Daoy (cell line): ENCODE data around the gene CAMK2A. TPM values are rescaled to one million over a fixed set of nuclear protein-coding genes. Genes with fewer than 3 reads are reported as not detected.
"Not testable (repeated sequence)": the region's sequence is repeated elsewhere in the genome, so short reads cannot be mapped to it uniquely, and the experiment has no call there.

Experiments used
- DNase-seq: peaks from one replicate; pipeline ENCODE4 v3.0.0-alpha.2; 2015; ENCODE audit warnings: low read depth
- total RNA-seq: library from RNA; depleted of rRNA; stranded (reverse); fragments of >200 nt; shearing (Covaris generic); gene quantifications from 2 replicates; pipeline ENCODE4 v1.2.3, GENCODE V29; 2014

The CAMK2A gene
- total RNA-seq, 1 experiment from 2014 or later = 0.23 TPM

DNA sequence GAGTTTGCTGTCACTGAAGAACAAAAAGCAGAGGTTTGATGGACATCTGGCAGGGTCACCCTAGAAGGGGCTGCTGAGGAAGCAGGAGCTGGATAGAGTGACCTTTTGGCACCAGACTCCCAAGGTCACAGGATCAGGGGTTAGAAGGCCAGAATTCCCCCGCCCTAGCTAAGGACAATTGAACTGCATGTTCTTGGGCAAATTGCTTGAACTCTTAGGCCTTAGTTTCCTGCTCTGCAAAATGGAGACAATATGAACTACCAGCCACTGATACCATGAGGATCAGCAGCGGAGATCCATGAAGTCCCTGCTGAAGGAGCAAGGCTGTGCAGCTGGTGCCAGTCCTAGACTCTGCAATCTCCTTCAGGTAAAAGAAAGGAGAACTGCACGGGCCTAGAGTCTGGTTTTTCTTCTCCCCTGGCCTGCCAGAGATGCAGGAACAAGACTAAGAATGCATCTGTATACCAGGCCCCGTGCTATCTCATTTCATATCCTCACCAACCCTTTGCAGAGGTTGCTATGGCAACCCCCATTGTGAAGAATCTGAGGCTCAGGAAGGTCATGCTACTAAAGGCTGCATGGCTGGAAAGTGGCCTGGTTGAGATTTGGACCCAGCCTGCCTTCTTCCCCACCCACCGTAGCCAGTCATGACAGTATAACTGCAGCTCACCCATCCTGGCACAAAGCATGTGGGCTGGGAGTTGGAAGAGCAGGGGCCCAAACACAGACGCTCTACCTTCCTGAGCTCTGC, 33.7 kb downstream of the CAMK2A start:
- no peak for DNase-seq

DNA sequence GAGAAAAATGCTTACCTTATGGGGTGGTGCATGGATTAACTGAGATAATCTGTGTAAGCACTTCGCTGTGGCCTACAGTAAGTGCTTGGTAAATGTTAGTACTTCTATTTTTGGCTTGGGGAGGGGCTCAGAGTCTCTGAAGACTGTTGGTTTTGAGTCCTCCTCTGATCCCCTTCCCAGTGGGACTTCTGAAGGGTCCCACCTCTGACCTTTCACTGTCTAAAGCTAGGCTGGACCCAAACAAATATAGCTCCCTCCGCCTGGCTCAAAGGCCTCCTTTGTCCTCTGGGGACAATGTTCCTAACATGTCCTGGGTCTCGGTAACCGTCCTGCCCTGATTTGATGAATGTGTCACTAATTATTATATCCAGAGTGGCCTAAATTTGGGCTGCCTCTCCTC, 34.8 kb downstream of the CAMK2A start:
- no peak for DNase-seq

DNA sequence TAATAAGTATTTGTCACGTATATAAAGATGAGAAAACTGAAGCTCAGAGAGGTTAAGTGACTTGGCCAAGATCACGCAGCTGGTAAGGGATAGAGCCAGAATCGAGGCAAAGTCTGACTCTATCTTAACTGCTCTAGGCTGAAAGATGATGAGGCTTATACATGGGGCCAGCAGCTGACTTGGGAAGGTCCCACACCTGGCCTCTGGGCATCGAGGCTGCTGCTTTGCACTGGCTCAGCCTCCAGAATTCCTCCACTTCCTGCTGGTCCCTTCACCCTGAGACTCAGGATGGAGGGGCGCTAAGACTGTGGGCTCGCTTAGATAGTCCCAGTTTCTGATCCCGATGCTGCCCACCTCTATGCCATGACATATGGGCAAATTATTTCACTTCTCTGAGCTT, 35.2 kb downstream of the CAMK2A start:
- DNase-seq = no peak

DNA sequence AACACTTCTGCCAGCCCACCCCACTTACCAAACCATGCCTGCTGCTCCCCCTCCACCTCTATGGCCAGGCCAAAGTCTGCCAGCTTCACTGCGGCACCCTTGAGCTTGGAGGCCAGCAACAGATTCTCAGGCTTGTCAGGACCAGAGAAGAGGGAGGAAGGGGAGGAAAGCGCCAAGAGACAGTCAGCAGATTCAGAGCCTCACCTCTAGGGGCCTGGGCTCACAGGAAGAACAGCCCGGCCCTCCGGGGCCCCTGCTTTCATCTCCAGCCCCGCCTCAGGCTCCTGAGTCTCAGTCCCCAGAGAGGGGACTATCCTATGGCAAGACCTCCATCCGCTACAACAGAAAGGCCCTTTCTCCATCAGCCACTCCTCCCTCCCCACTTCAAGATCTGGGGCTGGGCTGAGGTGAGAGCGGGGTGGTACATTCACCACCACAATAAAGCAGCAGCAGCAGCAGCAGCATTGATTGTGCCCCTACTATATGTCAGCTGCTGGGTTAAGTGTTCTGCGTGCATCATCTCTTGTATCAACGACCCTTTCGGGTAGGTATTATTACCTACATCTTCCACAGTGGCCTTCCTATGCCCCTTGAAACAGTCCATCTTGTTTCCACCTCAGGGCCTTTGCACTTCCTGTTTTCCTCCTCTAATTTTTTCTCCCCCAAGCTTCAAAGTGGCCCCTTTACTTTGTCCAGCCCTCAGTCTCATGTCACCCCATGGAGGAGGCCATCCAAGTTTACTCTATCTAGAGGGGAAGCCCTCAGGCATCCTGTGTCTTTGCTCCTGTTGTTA, 36.0 kb downstream of the CAMK2A start:
- DNase-seq = no peak

DNA sequence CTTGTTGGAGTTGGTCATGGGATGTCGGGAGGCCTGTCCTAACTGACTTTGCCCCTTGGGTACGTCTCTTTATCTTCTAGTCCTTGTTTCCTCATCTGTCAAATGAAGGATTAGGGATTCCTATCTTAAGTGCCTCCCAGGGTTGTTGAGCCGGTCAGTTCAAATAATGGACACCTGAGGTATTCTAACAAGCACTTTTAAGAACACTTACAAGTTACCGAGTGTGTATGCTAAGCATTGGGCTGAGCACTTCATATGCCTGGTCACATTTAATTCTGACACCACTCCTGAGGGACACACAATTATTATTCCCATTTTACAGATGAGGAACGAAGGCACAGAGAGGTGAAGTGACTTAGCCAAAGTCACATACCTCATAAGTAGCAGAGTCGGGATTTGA, 37.1 kb downstream of the CAMK2A start:
- DNase-seq = no peak

DNA sequence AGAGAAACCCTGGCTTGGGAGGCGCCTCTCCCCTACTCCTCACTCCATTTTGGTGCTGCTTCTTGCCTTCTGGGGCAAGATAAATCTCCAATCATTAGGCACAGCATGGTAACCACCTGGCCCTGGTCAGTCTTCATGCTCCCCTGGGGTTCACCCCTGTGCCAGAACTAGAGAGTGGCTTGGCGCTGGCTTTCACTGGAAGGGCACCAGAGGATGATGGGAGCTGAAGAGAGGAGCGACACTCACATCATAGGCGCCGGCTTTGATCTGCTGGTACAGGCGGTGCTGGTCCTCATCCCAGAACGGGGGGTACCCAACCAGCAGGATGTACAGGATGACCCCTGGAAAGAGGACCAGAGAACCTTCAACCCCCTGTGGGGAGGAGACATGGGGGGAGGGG, 38.1 kb downstream of the CAMK2A start:
- no peak for DNase-seq

DNA sequence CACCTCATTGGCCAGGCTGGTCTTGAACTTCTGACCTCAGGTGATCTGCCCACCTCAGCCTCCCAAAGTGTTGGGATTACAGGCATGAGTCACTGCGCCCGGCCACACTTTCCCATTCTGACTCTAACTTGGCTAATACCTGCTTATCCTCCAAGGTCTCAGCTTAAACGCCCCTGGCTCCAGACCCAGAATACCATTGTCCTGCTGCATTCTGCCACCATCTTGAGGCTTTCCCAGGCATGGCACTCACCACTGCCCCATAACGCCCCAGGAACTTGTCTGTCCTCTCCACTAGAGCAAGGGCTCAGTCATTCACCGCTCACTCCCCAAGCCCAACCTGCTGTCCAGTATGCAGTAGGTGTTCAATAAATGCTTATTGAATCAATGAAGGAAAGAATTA, 39.8 kb downstream of the CAMK2A start:
- no peak for DNase-seq

DNA sequence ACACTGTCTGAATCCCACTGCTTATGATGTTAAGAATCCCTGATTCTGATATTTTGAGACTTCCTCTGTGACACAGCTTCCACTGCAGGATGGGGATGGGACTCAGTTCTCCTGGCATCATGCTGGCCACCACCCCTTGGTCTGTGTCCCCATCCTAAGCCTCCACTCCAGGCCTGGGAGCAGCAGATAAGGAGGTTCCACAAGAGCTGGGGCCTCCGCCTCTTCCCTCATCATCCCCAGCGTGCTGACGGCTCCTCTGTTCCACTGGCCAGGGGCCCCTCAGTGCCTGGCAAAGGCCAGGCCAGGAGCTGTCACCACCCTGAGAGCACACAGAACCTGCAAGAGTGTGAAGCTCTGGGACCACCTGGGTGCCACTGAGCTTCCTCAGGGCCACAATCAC, 40.6 kb downstream of the CAMK2A start:
- no peak for DNase-seq

DNA sequence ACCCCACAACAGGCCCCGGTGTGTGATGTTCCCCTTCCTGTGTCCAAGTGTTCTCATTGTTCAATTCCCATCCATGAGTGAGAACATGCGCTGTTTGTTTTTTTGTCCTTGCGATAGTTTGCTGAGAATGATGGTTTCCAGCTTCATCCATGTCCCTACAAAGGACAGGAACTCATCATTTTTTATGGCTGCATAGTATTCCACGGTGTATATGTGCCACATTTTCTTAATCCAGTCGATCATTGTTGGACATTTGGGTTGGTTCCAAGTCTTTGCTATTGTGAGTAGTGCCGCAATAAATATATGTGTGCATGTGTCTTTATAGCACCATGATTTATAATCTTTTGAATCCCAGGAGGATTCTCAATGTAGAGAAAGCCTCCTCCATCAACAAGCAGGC, 41.1 kb downstream of the CAMK2A start:
- not testable (repeated sequence) for DNase-seq

DNA sequence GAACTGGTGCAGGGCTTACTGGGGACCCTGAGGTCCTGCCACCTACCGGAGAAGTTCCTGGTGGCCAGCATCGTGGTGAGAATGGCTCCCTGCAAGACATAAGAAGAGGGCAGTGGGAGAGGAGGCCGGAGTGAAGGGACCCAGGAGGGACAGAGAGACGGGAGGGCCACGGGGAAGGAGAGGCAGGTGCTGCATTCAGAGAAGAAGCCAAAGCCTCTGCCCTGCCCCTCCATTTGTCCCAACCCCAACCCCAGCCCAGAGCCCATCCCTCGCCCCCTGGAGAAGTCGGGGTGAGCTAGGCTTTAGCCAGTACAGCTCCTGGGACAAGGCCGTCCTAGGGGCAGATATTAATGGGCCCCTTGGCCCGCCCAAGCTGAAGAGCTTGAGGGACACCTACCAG, 41.8 kb downstream of the CAMK2A start:
- DNase-seq = no peak

DNA sequence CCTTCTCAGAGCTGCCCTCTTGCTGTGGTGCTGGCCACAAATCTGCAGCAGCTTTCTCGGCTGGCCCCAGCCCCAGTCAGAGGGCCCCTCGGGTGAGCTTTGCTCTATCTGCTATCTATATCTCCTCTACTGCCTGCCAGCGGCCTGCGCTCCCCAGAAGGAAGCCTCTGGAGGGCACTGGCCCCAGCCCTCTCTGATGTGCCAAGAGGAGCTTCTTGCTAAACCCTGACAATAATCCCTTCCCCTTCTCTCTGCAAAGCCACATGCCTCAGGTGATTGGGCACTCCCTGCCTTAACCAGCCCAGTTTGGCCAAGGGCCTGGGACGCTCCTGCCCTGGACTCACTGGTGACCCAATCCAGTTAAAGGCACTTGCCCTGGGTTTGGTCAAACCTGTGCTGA, 42.7 kb downstream of the CAMK2A start:
- no peak for DNase-seq

DNA sequence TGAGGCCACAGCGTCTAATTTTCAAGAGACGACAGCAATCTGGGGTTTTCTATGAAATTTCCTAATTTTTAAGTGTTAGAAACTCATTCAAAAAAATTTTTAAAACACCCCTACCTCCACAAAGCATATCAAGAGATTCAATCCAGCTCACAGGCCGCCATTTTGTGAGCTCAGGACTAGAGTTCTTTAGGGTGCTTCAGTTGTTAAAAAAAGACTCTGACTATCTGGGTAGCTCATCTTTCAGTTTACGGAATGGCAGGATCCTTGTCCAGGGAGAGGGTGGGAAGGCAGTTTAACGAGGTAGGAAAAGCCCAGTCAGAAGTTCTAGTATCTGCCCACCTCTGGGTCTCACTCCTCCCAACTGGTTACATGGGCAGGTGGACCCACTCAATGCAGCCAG, 43.1 kb downstream of the CAMK2A start:
- no peak for DNase-seq

DNA sequence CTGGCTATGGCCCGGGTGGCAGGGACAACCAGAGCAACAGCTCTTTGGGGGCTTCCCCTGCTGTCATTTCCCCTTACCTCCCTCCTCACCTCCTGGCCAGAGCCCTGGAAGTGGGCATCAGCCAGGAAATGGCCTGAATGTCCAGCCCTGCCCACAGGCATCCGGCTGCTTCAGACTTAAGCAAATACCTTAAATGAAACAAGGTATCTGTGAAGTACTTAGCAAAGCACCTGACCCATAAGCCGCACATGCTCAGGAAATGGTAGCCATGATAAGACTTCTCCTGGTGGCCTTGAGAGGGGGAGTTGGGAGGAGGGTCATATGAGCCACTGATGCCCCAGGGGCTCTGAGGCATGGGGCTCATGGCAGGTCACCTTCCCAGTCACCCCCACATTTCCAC, 43.8 kb downstream of the CAMK2A start:
- no peak for DNase-seq

DNA sequence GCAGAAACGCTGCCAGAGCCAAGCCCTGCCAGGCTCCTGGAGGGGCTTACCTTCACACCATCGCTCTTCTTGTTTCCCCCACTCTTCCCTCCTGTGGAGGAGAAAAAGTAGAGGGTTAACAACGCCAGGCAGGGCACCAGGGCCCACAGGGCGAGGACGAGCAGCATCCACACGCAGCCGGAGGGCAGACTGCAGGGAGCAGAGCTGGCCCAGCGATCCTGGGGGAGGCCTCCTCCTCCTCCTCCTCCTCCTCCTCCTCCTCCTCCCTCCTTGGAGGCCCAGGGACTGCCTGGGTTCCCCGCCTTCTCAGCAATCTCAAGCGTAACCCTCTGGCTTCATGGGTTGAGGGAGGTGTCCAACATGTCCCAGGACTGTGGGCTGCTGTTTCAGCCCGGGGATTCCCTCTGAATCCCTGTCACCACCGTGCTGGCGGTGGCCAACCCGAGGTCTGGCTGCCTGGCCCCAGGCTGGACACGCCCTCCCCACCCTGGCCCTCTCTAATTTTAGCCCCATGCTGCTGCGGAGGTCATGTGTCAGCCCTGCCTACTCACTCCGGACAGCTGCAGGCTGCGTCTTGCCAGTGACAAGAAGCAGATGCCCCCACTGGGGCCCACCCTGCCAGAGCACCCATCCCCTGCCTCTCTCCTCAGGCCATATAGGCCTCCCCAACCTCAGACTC, 44.3 kb downstream of the CAMK2A start:
- DNase-seq = no peak

DNA sequence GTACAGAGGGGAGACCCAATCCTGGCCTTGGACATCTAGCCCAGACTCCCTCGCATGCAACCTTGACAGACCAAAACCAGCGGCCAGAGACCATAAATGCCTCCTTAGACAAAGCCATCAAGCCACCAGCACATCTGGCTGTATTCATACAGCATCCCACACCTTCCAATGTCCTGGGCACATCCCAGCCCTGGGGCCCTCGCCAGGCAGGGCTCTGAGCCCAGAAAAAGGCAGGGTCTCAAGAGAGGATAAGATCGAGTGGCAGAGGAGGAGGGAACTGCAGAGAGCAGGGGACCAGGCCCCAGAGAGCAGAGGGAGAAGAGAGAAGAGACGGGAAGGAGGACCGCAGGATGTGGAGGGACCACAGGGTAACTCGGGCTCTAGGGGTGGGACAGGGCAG, 45.4 kb downstream of the CAMK2A start:
- DNase-seq = no peak

DNA sequence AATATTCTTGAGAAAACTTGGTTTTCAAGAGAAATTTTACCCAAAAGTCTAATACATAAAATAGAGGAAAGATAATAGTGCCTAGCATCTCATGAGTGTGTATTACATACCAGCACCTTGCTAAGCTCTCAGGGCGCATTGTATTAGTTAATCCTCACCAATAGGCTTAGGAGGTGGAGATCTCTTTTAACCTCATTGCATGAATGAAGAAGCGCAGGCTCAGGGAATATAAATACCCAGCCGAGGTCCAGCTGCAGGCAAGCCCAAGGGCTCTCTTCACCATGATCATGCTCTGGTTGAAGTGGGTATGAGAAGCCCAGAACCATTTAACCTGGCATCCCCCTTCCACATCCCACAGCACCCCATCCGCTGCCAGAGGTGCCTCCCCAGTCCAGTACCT, 46.0 kb downstream of the CAMK2A start:
- no peak for DNase-seq

DNA sequence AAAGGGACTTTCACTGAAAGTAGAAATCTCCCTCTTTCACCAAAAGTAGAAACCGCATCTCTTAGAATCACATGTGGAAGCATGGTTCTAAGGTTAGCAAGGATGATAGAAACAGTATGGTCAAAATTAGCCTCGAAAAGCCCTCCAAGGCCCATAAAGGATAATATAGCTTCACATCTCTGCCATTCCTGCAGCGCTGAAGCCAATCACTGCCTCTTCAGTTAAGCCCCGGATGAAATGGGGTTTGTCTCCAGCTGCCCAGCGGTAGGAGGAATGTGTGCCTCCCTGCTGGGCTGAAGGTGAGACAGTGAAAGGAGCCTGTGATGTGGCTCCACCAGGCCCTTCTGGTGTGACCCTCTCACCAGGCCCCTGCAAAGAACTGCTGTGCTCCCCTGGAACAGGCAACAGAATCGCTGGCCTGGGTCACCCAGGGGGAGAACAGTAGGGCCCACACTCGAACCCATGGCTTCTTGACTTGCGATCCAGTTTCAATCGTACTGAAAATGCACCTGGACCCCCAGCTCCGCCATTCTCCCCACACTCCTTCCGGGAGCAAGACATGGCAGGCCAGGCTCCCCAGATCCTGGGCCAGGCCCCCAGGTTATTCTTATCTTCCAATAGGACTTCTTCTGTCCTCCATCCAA, 47.2 kb downstream of the CAMK2A start:
- DNase-seq = no peak

DNA sequence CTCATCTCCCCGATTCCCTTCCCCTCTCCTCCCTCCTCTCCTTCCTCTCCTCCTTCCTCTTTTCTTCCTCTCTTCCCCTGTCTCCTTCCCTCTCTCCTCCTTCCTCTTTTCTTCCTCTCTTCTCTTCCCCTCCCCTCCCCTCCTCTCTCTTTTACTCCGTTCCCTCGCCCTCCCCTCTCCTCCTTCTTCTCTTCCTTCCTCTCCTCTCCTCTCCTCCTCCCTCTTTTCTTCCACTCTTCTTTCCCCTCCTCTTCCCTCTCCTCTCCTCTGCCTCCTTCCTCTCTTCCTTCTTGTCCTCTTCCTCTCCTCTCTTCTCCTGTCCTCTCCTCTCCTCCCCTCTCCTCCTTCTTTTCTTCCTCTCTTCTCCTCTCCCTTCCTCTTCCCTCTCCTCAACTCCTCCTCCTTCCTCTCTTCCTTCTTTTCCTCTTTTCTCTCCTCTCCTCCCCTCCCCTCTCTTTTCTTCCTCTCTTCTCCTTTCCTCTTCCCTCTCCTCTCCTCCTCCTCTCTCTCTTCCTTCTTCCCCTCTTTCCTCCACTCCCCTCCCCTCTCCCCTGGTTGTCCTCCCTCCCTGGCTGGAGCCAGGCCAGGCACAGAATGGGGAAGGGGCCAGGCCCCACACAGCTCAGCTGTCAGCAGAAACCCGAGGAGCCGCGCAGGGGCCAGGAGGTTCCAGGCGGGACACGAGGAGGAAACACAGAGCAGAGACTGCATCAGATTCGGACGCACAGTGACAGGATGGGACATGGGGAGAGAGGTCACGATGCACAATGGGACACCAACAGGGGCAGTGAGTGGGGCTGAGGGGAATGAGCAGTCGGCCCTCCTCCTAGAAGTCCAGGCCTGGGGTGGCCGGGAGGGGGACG, 48.0 kb downstream of the CAMK2A start:
- no peak for DNase-seq

DNA sequence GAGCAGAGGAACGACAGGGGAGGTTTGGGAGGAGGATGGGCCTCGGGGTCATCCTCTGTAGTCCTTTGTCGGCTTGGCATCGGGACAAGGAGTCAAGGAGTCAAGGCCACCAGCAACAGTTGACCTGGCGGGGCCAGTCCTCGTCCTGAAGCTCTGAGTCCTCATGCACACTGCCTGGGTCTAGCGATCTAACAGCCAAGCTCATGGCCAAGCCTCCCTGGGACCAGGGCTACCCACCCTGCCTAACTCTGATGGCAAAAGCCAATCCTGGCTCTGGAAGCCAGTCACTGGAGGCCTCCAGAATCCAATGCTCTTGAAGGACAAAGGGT, 49.8 kb downstream of the CAMK2A start:
- no peak for DNase-seq

DNA sequence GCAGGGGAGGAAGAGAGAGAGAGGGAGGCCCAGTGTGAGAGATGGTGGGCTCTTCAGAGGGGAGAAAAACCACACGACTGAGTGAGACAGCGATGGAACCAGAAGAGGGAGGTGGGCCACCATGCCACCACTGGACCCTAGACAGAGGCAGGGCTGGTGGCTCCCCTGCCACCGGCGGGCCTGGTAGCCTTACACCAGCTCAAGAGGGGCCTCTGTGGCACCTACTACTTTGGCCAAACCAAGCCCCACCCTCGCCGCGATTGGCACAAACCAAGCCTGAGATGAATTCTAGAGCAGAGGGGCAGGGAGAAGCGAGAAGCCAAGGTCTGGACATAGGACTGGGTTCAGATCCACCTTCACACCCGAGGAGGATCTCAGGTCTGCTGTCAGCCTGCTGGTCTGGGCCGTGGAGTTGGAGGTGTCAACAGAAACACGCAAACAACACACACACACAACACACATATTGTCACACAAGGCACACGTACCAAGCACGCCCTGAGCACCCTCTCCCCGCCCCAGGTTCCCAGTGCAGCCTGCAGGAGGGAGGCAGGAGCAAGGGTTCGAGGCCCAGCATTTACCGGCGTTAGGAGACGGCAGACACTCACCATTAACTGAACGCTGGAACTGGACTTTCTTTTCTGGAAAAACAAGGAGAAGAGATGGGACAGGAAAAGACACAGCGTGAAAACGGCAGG, 50.3 kb downstream of the CAMK2A start:
- DNase-seq = no peak

DNA sequence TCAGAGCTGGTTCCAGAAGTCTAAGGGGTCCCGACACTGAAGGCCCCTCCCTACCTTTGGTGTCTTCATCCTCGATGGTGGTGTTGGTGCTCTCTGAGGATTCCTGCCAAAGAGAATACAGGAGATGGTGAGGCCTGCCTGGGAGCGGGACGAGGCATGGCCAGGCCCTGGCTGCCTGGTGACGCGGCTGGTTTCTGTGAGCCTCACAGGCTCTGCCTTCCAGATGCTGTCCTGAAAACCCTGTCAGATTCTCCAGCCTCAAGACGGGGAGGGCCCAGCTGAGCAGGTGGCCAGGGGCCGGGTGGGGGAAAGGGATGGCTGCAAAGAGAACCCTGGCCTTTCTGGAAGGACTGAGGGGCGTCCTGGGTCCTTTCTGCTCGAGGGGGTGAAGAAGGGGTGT, 50.9 kb downstream of the CAMK2A start:
- DNase-seq = no peak
